ENCODE data around the gene KMT2E.

- TF ChIP-seq ZFP3 (CRISPR knock-in tag; IDR thresholded peaks at IDR 0.05) (no peak), GLIS3 (CRISPR knock-in tag; IDR thresholded peaks at IDR 0.05) (no peak), TSHZ2 (CRISPR knock-in tag; IDR thresholded peaks at IDR 0.05) (no peak), CSRNP3 (CRISPR knock-in tag; IDR thresholded peaks at IDR 0.05) (no peak), CSDC2 (CRISPR knock-in tag; IDR thresholded peaks at IDR 0.05) (no peak), CREB5 (CRISPR knock-in tag; IDR thresholded peaks at IDR 0.05; ENCODE audit: low read depth) (no peak), RARB (CRISPR knock-in tag; IDR thresholded peaks at IDR 0.05) (no peak), PPARA (CRISPR knock-in tag; IDR thresholded peaks at IDR 0.05; ENCODE audit: borderline replicate concordance) (no peak), ESRRG (CRISPR knock-in tag; IDR thresholded peaks at IDR 0.05) (no peak), ZC3H10 (CRISPR knock-in tag; IDR thresholded peaks at IDR 0.05) (no peak), PATZ1 (CRISPR knock-in tag; IDR thresholded peaks at IDR 0.05; ENCODE audit: borderline replicate concordance) (no peak)
Observed at GRCh38 chr7:105036217-105037168, 22.5 kb downstream of the KMT2E start.

Data from SK-N-SH treated with all-trans-retinoic acid at 6 μM for 48 hours (cell line).